Subcutaneous adipose tissue (tissue), 4 donors: ENCODE measurements around the gene RFK. TPM values are rescaled to one million over a fixed set of nuclear protein-coding genes. Genes with fewer than 3 reads are reported as not detected.

Experiments
- total RNA-seq, 4 donors: library from RNA; depleted of rRNA; stranded (reverse); fragments of >200 nt; gene quantifications; one replicate each; pipeline ENCODE4 v1.1.0, GENCODE V29; 2016
- TF ChIP-seq, protein P1 (sequence below): fragments of 450-650 bp; IDR thresholded peaks from one replicate; pipeline ENCODE4 v1.5.1; 2016; ENCODE audit warnings: low read depth, mild to moderate bottlenecking, control low read depth, antibody characterized with exemption, moderate library complexity

The RFK gene
- total RNA-seq, 4 donors from 2014 or later, result 10.8 to 19.4 (median 15.6) TPM

DNA sequence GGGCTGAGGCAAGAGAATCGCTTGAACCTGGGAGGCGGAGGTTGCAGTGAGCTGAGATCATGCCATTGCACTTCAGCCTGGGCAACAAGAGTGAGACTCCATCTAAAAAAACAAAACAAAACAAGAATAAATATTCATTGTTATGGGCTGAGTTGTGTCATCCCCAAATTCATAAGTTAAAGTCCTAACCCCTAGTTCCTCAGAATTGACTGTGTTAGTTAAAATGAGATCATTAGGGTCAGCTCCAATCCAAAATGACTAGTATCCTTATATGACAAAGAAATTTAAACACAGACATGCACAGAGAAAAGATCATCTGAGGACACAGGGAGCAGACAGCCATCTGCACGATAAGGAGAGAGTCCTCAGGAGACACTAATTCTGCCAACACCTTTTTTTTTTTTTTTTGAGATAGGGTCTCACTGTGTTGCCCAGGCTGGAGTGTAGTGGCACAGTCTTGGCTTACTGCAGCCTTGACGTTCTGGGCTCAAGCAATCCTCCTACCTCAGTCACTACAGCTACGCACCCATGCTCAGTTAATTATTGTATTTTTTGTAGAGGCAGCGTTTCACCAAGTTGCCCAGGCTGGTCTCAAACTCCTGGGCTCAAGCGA, 32.7 kb upstream of the RFK start:
- TF ChIP-seq, protein P1, sequence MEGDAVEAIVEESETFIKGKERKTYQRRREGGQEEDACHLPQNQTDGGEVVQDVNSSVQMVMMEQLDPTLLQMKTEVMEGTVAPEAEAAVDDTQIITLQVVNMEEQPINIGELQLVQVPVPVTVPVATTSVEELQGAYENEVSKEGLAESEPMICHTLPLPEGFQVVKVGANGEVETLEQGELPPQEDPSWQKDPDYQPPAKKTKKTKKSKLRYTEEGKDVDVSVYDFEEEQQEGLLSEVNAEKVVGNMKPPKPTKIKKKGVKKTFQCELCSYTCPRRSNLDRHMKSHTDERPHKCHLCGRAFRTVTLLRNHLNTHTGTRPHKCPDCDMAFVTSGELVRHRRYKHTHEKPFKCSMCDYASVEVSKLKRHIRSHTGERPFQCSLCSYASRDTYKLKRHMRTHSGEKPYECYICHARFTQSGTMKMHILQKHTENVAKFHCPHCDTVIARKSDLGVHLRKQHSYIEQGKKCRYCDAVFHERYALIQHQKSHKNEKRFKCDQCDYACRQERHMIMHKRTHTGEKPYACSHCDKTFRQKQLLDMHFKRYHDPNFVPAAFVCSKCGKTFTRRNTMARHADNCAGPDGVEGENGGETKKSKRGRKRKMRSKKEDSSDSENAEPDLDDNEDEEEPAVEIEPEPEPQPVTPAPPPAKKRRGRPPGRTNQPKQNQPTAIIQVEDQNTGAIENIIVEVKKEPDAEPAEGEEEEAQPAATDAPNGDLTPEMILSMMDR, result no peak

DNA sequence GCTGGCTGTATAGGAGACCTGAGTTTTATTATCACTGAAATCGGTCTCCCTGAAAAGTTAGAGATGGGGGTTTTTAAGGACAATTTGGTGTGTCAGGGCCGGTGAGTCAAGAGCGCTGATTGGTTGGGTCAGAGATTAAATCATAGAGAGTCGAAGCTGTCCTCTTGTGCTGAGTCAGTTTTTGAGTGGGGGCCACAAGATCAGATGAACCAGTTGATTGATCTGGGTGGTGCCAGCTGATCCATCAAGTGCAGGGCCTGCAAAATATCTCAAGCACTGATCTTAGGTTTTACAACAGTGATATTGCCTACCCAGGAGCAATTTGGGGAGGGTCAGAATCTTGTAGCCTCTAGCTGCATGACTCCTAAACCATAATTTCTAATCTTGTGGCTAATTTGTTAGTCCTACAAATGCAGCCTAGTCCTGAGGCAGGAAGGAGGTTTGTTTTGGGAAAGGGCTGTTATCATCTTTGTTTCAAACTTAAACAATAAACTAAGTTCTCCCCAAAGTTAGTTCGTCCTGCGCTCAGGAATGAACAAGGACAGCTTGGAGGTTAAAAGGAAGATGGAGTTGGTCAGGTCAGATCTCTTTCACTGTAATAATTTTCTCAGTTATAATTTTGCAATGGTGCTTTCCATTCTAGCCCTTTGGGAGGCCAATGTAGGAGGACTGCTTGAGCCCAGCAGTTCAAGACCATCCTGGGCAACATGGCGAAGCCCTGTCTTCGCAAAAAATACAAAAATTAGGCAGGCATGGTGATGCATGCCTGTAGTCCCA, 31.6 kb upstream of the RFK start:
- TF ChIP-seq, protein P1, result no peak

DNA sequence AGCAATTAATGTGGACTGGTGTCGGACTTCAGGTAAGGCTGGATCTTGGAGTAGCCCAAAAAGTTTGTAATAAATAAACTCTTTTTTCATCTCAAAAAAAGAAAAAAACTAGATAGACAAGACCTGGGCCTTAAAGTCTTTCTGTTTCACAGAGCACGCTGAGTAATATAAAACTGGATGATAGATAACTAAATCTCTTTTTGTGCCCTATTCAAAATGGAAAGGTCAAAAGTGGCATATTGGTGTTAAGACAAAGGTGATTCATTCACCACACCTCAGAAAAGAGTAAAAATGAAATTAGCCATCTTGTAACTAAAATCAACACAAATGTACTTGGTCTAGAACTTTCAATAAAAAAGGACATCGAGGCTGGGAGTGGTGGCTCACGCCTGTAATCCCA, 30.3 kb upstream of the RFK start:
- TF ChIP-seq, protein P1, result no peak

DNA sequence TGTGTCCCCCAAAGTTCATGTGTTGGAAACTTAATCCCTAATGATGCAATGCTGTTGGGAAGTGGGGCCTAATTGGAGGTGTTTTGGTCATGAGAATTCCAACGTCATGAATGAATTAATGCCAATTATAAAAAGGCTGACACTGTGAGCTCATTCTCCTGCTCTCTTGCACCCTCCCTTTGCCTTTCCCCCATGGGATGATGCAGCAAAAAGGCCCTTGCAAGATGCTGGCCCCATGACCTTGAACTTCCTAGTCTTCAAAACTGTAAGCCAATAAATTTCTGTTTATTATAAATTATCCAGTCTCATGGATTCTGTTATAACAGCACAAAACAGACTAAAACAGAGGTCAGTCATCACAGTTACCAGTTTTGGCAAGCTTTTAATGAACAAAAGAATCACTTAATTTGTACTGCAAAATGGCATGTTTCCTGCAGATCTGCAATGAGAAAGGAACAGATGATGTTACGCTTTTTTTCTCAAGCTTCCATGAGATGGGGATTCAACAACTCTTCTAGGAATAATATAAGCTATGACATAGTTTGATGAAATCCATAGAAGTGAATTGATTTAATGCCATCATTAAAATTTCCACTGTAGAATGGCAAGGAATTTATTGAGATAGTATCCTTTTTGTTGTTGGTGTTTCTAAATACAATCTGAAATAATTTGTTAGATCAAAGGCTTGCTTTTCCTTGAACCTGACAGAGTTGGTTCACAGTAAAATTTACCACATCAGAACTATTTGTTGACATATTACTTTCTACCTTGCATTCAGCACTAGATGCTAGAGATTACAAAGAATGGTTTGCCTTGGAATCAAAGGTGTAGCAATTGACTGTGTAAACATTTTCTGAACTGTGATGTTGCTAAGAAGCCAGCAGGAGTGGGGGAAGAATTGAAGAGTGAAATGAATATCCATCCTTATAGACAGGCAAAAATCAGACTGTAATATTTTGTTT, 29.3 kb upstream of the RFK start:
- TF ChIP-seq, protein P1, result no peak

DNA sequence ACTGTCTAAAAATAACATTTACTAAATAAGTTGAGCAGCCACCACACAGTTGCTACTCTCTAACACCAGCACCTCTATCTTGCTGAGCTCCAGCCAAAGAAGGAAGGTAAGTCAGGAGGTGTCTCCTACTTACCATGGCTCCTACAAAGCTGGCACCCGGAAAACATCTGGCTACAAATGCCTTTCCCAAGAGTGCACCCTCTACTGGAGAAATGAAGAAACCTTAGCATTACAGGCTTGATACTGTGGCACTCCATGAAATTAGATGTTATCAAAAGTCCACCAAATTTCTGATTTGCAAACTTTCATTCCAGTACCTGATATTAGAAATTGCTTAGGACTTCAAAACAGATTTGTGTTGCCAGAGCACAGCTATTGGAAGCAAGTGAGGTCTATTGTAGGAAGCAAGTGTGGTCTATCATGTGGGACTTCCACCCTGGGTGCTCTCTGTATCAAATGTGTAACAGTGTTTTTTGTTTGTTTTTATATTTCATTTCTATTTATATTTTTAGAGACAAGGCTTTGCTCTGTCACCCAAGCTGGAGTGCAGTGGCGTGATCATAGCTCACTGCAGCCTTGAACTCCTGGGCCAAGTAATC, 25.7 kb upstream of the RFK start:
- TF ChIP-seq, protein P1, result no peak

DNA sequence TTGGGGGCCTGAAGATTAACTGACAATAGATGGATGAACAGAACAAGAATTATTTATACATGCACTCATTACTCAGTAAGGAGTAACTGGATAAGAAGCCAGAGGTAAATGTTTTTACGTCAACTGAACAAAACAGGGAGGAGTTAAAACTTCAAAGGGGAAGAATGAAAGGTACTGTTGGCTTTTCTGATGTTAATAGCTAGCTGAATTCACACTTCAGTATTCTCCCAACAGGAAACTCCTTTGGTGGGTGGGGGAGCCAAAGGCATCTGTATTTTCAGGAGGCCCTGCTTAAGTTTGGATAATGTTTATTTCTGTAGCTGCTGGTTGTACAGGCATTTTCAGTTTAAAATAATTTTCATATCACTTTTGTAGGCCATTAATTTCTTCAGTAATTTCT, 23.2 kb upstream of the RFK start:
- TF ChIP-seq, protein P1, result no peak
